Subcutaneous abdominal adipose tissue (tissue), 5 donors: Measurements from ENCODE around the gene HNRNPA3.
A peak's percentile ranks its signal among the peaks of the same experiment; 100 is the strongest.
"Not testable (repeated sequence)": the region's sequence is repeated elsewhere in the genome, so short reads cannot be mapped to it uniquely, and the experiment has no call there.

Experiments used
- H3K27ac ChIP-seq: one replicate; pipeline ENCODE4 v1.7.0; 2013; ENCODE audit warnings: low read depth, mild to moderate bottlenecking, inconsistent platforms, low read length, moderate library complexity
- H3K27me3 ChIP-seq, 5 donors: one replicate each; pipeline ENCODE4 v1.7.0; 2013; ENCODE audit warnings: low read length in 5 of 5, inconsistent platforms in 1 of 5; ENCODE audit not compliant: control insufficient read depth in 5 of 5, insufficient read depth in 4 of 5
- H3K36me3 ChIP-seq, 5 donors: one replicate each; pipeline ENCODE4 v1.7.0; 2013; ENCODE audit warnings: low read length in 5 of 5; ENCODE audit not compliant: control insufficient read depth in 5 of 5, insufficient read depth in 5 of 5
- H3K4me1 ChIP-seq, 5 donors: one replicate each; pipeline ENCODE4 v1.7.0; 2013; ENCODE audit warnings: low read length in 5 of 5, mild to moderate bottlenecking in 3 of 5, moderate library complexity in 1 of 5; ENCODE audit not compliant: control insufficient read depth in 5 of 5, insufficient read depth in 5 of 5
- H3K4me3 ChIP-seq, 5 donors: one replicate each; pipeline ENCODE4 v1.7.0; 2013; ENCODE audit warnings: low read length in 5 of 5, low read depth in 1 of 5
- H3K9ac ChIP-seq, 5 donors: one replicate each; pipeline ENCODE4 v1.7.0; 2013; ENCODE audit warnings: low read length in 5 of 5, mild to moderate bottlenecking in 4 of 5, moderate library complexity in 3 of 5
- H3K9me3 ChIP-seq, 5 donors: one replicate each; pipeline ENCODE4 v1.7.0; 2013; ENCODE audit warnings: low read length in 5 of 5; ENCODE audit not compliant: control insufficient read depth in 5 of 5
- donor health status: healthy.
- donor health status: healthy.
- donor health status: healthy.
- donor health status: healthy.
- donor health status: healthy.

Gene HNRNPA3

GRCh38 chr2:177174486-177174885 lies 38.1 kb upstream of the HNRNPA3 start:
- no peaks in the 10 kb centered on the region for H3K9me3 ChIP-seq

GRCh38 chr2:177175917-177176668 lies 36.5 kb upstream of the HNRNPA3 start:
- Histone ChIP-seq H3K9ac (no peak overlapping the region), H3K27ac (no peak overlapping the region)

More at GRCh38 chr2:177174486-177174885, 38.1 kb upstream of the HNRNPA3 start:
- Histone ChIP-seq H3K9ac (peak overlapping the region in 2 of 5 donors; percentile 2 to 8), H3K4me1 (peaks cover 0 to 8% (median 5%) of the 10 kb centered on the region in 5 donors), H3K36me3 (no peaks in the 10 kb centered on the region), H3K27me3 (no peaks in the 10 kb centered on the region), H3K4me3 (no peak overlapping the region), H3K27ac (no peak overlapping the region)

GRCh38 chr2:177178797-177179196 lies 33.8 kb upstream of the HNRNPA3 start:
- no peak overlapping the region for H3K27ac ChIP-seq
- H3K4me1 ChIP-seq = peaks cover 0 to 7% (median 4%) of the 10 kb centered on the region in 5 donors
- no peak overlapping the region for H3K4me3 ChIP-seq
- H3K9me3 ChIP-seq = no peaks in the 10 kb centered on the region
- no peaks in the 10 kb centered on the region for H3K27me3 ChIP-seq
- H3K9ac ChIP-seq = no peak overlapping the region
- H3K36me3 ChIP-seq = no peaks in the 10 kb centered on the region

More at GRCh38 chr2:177175917-177176668, 36.5 kb upstream of the HNRNPA3 start:
- no peak overlapping the region for H3K4me3 ChIP-seq
- no peaks in the 10 kb centered on the region for H3K9me3 ChIP-seq
- no peaks in the 10 kb centered on the region for H3K36me3 ChIP-seq
- peaks cover 0 to 7% (median 4%) of the 10 kb centered on the region in 5 donors for H3K4me1 ChIP-seq
- no peaks in the 10 kb centered on the region for H3K27me3 ChIP-seq

GRCh38 chr2:177179227-177179626 lies 33.4 kb upstream of the HNRNPA3 start:
- Histone ChIP-seq H3K36me3 (no peaks in the 10 kb centered on the region), H3K4me3 (no peak overlapping the region)

GRCh38 chr2:177179671-177180070 lies 32.9 kb upstream of the HNRNPA3 start:
- H3K36me3 ChIP-seq, H3K4me1 ChIP-seq, H3K27me3 ChIP-seq, H3K27ac ChIP-seq, H3K9ac ChIP-seq, H3K4me3 ChIP-seq, H3K9me3 ChIP-seq: not testable (repeated sequence)

More at GRCh38 chr2:177179227-177179626, 33.4 kb upstream of the HNRNPA3 start:
- no peaks in the 10 kb centered on the region for H3K27me3 ChIP-seq
- no peak overlapping the region for H3K27ac ChIP-seq
- peaks cover 0 to 7% (median 4%) of the 10 kb centered on the region in 5 donors for H3K4me1 ChIP-seq
- no peak overlapping the region for H3K9ac ChIP-seq
- H3K9me3 ChIP-seq = no peaks in the 10 kb centered on the region

GRCh38 chr2:177180269-177181000 lies 32.2 kb upstream of the HNRNPA3 start:
- Histone ChIP-seq H3K4me1 (no peaks in the 10 kb centered on the region), H3K27ac (no peak overlapping the region), H3K4me3 (no peak overlapping the region), H3K36me3 (no peaks in the 10 kb centered on the region), H3K9me3 (no peaks in the 10 kb centered on the region), H3K27me3 (no peaks in the 10 kb centered on the region), H3K9ac (no peak overlapping the region)

- Histone ChIP-seq H3K36me3 (no peaks in the 10 kb centered on the region), H3K9me3 (no peaks in the 10 kb centered on the region), H3K4me3 (no peak overlapping the region), H3K4me1 (peaks cover 0 to 9% (median 5%) of the 10 kb centered on the region in 5 donors), H3K27ac (no peak overlapping the region), H3K27me3 (no peaks in the 10 kb centered on the region), H3K9ac (no peak overlapping the region)
Observed at GRCh38 chr2:177183860-177184259, 28.7 kb upstream of the HNRNPA3 start.

- Histone ChIP-seq H3K9me3 (no peaks in the 10 kb centered on the region), H3K4me1 (peaks cover 0 to 9% (median 5%) of the 10 kb centered on the region in 5 donors), H3K36me3 (no peaks in the 10 kb centered on the region), H3K4me3 (no peak overlapping the region), H3K9ac (no peak overlapping the region), H3K27ac (no peak overlapping the region), H3K27me3 (no peaks in the 10 kb centered on the region)
Observed at GRCh38 chr2:177184606-177185005, 28.0 kb upstream of the HNRNPA3 start.

GRCh38 chr2:177186038-177186437 lies 26.6 kb upstream of the HNRNPA3 start:
- not testable (repeated sequence) for H3K27me3 ChIP-seq, H3K9ac ChIP-seq, H3K36me3 ChIP-seq, H3K4me1 ChIP-seq, H3K9me3 ChIP-seq, H3K27ac ChIP-seq, H3K4me3 ChIP-seq

GRCh38 chr2:177187631-177188312 lies 24.8 kb upstream of the HNRNPA3 start:
- Histone ChIP-seq H3K36me3 (no peaks in the 10 kb centered on the region), H3K9ac (no peak overlapping the region), H3K27me3 (no peaks in the 10 kb centered on the region), H3K4me3 (no peak overlapping the region), H3K27ac (no peak overlapping the region), H3K9me3 (no peaks in the 10 kb centered on the region), H3K4me1 (peaks cover 0 to 9% (median 5%) of the 10 kb centered on the region in 5 donors)
